GM10266 (cell line): ENCODE measurements around the gene ZNF8.
A peak's percentile ranks its signal among the peaks of the same experiment; 100 is the strongest.

Experiments used
- DNase-seq: peaks from one replicate; pipeline ENCODE4 v3.0.0; 2012; ENCODE audit errors: extremely low spot score
- TF ChIP-seq, protein P1 (sequence below): IDR thresholded peaks from 2 replicates; pipeline ENCODE4 v1.5.1; 2012; ENCODE audit warnings: mild to moderate bottlenecking, low read depth; ENCODE audit not compliant: control insufficient read depth, insufficient read depth; ENCODE audit errors: missing control alignments

Gene ZNF8

DNA sequence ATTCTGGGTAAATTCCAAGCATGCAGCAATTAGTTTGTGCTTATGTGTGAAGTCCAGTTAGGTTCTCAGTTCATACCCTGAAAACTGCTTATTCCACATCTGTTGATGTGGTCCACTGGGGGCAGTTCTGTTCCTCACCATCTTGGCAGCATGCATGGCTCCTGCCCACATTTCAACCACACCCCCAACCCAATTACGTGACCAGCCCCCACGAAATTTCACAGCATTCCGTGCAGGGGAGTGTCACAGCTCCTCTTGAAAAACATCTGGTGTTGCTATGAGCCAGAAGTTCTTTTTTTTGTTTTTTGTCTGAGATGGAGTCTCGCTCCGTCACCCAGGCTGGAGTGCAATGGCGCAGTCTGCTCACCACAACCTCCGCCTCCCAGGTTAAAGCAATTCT, 17.3 kb downstream of the ZNF8 start:
- TF ChIP-seq, protein P1, sequence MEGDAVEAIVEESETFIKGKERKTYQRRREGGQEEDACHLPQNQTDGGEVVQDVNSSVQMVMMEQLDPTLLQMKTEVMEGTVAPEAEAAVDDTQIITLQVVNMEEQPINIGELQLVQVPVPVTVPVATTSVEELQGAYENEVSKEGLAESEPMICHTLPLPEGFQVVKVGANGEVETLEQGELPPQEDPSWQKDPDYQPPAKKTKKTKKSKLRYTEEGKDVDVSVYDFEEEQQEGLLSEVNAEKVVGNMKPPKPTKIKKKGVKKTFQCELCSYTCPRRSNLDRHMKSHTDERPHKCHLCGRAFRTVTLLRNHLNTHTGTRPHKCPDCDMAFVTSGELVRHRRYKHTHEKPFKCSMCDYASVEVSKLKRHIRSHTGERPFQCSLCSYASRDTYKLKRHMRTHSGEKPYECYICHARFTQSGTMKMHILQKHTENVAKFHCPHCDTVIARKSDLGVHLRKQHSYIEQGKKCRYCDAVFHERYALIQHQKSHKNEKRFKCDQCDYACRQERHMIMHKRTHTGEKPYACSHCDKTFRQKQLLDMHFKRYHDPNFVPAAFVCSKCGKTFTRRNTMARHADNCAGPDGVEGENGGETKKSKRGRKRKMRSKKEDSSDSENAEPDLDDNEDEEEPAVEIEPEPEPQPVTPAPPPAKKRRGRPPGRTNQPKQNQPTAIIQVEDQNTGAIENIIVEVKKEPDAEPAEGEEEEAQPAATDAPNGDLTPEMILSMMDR: no peak
- no peak for DNase-seq

DNA sequence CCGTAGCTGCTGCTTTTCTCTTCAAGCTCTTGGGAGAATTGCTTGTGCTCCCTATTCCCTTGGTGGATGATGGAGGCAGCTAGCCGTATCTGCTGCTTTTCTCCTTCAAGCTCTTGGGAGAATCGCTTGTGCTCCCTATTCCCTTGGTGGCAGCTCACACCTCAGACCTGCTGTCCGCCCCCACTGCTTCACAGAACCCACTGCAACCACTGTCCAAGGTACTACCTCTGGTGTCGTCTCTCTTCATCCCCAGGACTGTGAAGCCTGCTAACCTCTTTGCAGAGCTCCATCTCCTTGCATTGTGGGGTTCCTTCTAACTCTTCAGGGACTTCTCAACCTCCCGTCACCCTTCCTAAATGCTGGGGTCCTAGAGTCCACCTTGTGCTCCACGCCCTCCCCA, 21.9 kb downstream of the ZNF8 start:
- DNase-seq: no peak
- TF ChIP-seq, protein P1: no peak

DNA sequence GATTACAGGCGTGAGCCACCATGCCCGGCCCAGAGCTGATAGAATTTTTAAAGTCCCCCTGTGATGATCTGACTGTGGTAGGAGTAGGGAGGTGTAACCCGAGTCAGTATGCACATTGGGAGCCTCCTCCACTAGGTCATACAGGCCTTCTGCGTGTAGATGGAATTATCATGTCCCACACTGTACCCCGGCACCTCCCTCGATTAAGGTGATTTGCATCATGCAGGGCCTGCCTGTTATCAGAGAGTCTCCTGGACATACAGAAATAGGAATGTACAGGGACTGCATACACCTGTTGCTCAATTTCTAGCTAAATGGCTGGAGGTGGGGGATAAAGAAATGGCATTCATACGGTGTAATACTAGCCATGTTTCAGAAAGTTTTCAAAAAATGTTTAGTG, 25.5 kb downstream of the ZNF8 start:
- TF ChIP-seq, protein P1: no peak
- DNase-seq: no peak

DNA sequence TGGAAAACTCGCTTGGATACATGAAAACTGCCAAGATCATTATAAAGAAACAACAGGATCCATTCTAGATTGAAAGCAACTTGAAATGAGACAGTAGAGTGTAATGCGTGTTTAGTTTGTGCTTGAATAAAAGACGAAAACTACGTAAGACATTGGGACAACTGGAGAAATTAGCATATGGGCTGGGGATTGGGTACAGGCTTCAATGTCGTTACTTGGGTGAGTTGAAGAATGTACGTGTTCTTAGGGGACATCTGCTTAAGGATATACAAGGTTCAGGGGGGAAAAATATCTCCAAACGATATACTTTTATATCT, 26.0 kb downstream of the ZNF8 start:
- no peak for DNase-seq
- TF ChIP-seq, protein P1: no peak

DNA sequence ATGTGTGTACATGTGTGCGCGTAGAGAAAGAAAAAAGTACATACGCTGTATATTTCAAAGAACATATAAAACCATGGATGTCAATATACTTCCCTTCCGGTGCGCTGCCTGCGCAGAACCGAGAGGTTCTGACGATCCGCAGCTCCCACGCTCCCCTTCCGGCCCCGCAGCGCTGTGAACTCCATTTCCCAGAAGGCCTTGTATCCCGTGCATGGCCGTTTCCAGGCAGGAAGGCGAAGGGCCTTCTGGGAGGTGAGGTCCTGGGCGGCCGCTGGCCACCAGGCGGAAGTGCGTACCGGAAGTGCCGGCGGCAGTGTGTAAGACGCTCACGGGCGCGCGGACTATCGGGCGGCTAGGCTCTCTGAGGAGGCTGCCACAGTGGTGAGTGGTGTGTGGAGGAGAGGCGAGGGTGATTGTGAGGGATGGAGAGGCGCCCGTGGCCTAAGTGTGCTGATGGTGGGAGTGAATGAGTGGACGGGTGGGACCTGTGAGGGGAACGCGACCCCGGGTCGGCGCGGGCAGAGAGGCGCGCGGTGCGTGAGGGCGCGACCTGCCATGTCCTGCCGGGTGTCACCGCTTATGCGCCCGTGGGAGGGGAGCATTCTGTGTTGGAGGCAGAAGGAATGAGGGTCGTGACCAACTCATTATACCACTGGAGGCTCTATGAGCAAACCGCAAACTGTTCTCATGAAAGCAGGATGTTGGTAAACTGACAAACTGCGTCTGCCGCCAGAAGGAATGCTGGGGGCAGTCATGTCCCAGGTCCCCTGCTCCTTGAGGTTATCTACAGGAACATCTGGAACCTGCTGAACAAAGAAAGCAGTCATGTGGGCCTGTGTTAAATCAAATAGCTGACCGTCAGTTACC, 26.5 kb downstream of the ZNF8 start, which contains the start of gene ERVK3-1:
Gene ERVK3-1 (plus strand): TSS at position 313 of the 867 bp plus-strand sequence. CDS start 6,792 bp downstream, outside the sequence.
- TF ChIP-seq, protein P1: peak; percentile 0
- DNase-seq: peak; percentile 93

DNA sequence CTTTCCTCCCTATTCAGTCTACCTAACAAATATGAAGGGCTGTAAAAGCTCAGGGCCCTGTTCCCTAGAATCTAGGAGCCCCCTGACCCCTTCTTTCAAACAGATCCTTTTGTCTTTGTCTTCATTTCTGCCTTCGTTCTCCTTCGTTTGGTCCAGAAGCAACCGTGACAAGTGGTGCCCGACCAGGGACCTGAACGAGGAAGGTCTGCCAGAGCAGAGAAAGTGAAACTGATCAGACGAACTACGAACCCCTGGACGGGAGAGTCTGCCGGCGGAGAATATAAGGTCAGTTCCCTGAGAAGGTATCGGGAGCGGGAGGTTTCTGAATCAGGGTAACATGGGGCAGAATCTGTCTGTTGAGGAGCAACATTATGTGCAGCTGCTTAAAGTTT, 27.2 kb downstream of the ZNF8 start:
- TF ChIP-seq, protein P1: no peak
- DNase-seq: no peak

DNA sequence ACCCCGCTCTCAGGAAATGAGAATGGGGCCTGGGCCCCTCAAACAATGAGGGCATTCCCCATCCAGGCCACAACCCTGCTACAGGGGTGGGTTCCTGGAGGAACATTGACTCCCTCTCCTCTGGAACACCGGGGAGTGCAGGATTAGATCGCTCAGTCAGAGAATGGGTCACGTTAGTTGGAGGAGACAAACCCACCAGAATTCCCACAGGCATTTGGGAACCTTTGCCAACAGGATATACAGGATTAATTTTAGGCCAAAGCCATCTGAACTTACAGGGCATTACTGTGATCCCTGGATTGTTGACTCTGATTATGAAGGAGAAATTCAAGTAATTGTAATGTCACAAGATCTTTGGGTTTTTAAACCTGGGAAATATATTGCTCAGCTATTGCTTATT, 29.0 kb downstream of the ZNF8 start:
- DNase-seq: no peak
- TF ChIP-seq, protein P1: no peak
